ENCODE results near the gene ALK.
A peak's percentile ranks its signal among the peaks of the same experiment; 100 is the strongest.

Gene ALK

DNA sequence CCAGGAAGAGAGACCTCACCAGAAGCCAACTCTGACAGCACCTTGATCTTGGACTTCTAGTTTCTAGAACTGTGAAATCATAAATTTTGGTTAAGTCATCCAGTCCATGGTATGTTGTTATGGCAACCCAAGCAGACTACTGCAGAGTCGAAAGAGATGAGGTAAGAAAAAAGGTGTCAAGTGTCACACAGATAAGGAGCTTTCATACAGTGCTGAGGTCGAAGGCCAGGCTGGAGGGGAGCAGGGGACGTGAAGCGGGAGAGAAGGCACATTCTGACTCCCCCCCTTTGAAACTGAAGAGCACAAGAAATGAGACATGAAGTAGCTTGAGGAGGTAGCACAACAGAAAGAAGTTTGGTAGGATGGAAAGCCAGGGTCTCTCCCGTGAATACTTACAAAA, 110.4 kb downstream of the ALK start (continued):
- TF ChIP-seq, protein P1, sequence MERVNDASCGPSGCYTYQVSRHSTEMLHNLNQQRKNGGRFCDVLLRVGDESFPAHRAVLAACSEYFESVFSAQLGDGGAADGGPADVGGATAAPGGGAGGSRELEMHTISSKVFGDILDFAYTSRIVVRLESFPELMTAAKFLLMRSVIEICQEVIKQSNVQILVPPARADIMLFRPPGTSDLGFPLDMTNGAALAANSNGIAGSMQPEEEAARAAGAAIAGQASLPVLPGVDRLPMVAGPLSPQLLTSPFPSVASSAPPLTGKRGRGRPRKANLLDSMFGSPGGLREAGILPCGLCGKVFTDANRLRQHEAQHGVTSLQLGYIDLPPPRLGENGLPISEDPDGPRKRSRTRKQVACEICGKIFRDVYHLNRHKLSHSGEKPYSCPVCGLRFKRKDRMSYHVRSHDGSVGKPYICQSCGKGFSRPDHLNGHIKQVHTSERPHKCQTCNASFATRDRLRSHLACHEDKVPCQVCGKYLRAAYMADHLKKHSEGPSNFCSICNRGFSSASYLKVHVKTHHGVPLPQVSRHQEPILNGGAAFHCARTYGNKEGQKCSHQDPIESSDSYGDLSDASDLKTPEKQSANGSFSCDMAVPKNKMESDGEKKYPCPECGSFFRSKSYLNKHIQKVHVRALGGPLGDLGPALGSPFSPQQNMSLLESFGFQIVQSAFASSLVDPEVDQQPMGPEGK (tag by site-specific recombination; IDR thresholded peaks at IDR 0.05) = no peak; the same call in 1 of the 2 replicates
- no peak for TF ChIP-seq ZNF37A (tag by site-specific recombination; IDR thresholded peaks at IDR 0.05)
- TF ChIP-seq, protein P2, sequence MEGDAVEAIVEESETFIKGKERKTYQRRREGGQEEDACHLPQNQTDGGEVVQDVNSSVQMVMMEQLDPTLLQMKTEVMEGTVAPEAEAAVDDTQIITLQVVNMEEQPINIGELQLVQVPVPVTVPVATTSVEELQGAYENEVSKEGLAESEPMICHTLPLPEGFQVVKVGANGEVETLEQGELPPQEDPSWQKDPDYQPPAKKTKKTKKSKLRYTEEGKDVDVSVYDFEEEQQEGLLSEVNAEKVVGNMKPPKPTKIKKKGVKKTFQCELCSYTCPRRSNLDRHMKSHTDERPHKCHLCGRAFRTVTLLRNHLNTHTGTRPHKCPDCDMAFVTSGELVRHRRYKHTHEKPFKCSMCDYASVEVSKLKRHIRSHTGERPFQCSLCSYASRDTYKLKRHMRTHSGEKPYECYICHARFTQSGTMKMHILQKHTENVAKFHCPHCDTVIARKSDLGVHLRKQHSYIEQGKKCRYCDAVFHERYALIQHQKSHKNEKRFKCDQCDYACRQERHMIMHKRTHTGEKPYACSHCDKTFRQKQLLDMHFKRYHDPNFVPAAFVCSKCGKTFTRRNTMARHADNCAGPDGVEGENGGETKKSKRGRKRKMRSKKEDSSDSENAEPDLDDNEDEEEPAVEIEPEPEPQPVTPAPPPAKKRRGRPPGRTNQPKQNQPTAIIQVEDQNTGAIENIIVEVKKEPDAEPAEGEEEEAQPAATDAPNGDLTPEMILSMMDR (tag by site-specific recombination; IDR thresholded peaks at IDR 0.05) = no peak
- TF ChIP-seq ZNF624 (tag by site-specific recombination; IDR thresholded peaks at IDR 0.05) = no peak
- TF ChIP-seq GLIS2 (tag by site-specific recombination; IDR thresholded peaks at IDR 0.05) = no peak
- TF ChIP-seq ZNF133 (tag by site-specific recombination; IDR thresholded peaks at IDR 0.05) = no peak
- TF ChIP-seq ZNF391 (tag by site-specific recombination; IDR thresholded peaks at IDR 0.05; ENCODE audit: borderline replicate concordance, low read depth) = no peak
- no peak for TF ChIP-seq ZFHX2 (tag by site-specific recombination; conservative IDR thresholded peaks at IDR 0.05)
- TF ChIP-seq HOXC10 (CRISPR knock-in tag; IDR thresholded peaks at IDR 0.05) = no peak
- TF ChIP-seq ZNF416 (tag by site-specific recombination; IDR thresholded peaks at IDR 0.05) = no peak
- TF ChIP-seq ZNF214 (tag by site-specific recombination; IDR thresholded peaks at IDR 0.05; ENCODE audit: borderline replicate concordance) = no peak
- TF ChIP-seq ZNF266 (tag by site-specific recombination; IDR thresholded peaks at IDR 0.05; ENCODE audit: low read depth) = no peak
- no peak for TF ChIP-seq KLF10 (tag by site-specific recombination; IDR thresholded peaks at IDR 0.05)
- TF ChIP-seq, protein P3, sequence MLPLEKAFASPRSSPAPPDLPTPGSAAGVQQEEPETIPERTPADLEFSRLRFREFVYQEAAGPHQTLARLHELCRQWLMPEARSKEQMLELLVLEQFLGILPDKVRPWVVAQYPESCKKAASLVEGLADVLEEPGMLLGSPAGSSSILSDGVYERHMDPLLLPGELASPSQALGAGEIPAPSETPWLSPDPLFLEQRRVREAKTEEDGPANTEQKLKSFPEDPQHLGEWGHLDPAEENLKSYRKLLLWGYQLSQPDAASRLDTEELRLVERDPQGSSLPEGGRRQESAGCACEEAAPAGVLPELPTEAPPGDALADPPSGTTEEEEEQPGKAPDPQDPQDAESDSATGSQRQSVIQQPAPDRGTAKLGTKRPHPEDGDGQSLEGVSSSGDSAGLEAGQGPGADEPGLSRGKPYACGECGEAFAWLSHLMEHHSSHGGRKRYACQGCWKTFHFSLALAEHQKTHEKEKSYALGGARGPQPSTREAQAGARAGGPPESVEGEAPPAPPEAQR (tag by site-specific recombination; IDR thresholded peaks at IDR 0.05) = no peak
- TF ChIP-seq, protein P4, sequence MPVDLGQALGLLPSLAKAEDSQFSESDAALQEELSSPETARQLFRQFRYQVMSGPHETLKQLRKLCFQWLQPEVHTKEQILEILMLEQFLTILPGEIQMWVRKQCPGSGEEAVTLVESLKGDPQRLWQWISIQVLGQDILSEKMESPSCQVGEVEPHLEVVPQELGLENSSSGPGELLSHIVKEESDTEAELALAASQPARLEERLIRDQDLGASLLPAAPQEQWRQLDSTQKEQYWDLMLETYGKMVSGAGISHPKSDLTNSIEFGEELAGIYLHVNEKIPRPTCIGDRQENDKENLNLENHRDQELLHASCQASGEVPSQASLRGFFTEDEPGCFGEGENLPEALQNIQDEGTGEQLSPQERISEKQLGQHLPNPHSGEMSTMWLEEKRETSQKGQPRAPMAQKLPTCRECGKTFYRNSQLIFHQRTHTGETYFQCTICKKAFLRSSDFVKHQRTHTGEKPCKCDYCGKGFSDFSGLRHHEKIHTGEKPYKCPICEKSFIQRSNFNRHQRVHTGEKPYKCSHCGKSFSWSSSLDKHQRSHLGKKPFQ (tag by site-specific recombination; IDR thresholded peaks at IDR 0.05) = no peak
- TF ChIP-seq, protein P5, sequence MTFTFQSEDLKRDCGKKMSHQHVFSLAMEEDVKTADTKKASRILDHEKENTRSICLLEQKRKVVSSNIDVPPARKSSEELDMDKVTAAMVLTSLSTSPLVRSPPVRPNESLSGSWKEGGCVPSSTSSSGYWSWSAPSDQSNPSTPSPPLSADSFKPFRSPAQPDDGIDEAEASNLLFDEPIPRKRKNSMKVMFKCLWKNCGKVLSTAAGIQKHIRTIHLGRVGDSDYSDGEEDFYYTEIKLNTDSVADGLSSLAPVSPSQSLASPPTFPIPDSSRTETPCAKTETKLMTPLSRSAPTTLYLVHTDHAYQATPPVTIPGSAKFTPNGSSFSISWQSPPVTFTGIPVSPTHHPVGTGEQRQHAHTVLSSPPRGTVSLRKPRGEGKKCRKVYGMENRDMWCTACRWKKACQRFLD (tag by site-specific recombination; IDR thresholded peaks at IDR 0.05) = no peak
- TF ChIP-seq, protein P6, sequence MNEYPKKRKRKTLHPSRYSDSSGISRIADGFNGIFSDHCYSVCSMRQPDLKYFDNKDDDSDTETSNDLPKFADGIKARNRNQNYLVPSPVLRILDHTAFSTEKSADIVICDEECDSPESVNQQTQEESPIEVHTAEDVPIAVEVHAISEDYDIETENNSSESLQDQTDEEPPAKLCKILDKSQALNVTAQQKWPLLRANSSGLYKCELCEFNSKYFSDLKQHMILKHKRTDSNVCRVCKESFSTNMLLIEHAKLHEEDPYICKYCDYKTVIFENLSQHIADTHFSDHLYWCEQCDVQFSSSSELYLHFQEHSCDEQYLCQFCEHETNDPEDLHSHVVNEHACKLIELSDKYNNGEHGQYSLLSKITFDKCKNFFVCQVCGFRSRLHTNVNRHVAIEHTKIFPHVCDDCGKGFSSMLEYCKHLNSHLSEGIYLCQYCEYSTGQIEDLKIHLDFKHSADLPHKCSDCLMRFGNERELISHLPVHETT (tag by site-specific recombination; IDR thresholded peaks at IDR 0.05) = no peak
- no peak for TF ChIP-seq ZNF707 (tag by site-specific recombination; IDR thresholded peaks at IDR 0.05)
- TF ChIP-seq ZNF658 (tag by site-specific recombination; IDR thresholded peaks at IDR 0.05) = no peak
- TF ChIP-seq SP3 (tag by site-specific recombination; IDR thresholded peaks at IDR 0.05) = no peak
- TF ChIP-seq ZNF202 (tag by site-specific recombination; IDR thresholded peaks at IDR 0.05; ENCODE audit: borderline replicate concordance) = no peak
- TF ChIP-seq YY1 (tag by site-specific recombination; IDR thresholded peaks at IDR 0.05) = no peak
- TF ChIP-seq OSR2 (tag by site-specific recombination; IDR thresholded peaks at IDR 0.05) = peak; percentile 34; the same call in 1 of the 2 replicates
- no peak for TF ChIP-seq ZNF404 (tag by site-specific recombination; IDR thresholded peaks at IDR 0.05)
- TF ChIP-seq ZNF510 (tag by site-specific recombination; IDR thresholded peaks at IDR 0.05; ENCODE audit: insufficient replicate concordance) = no peak
- TF ChIP-seq ZNF629 (tag by site-specific recombination; IDR thresholded peaks at IDR 0.05) = peak; percentile 65; the same call in 1 of the 2 replicates
- no peak for TF ChIP-seq KLF1 (tag by site-specific recombination; IDR thresholded peaks at IDR 0.05)
- TF ChIP-seq ZNF558 (tag by site-specific recombination; IDR thresholded peaks at IDR 0.05) = no peak
- TF ChIP-seq, protein P7, sequence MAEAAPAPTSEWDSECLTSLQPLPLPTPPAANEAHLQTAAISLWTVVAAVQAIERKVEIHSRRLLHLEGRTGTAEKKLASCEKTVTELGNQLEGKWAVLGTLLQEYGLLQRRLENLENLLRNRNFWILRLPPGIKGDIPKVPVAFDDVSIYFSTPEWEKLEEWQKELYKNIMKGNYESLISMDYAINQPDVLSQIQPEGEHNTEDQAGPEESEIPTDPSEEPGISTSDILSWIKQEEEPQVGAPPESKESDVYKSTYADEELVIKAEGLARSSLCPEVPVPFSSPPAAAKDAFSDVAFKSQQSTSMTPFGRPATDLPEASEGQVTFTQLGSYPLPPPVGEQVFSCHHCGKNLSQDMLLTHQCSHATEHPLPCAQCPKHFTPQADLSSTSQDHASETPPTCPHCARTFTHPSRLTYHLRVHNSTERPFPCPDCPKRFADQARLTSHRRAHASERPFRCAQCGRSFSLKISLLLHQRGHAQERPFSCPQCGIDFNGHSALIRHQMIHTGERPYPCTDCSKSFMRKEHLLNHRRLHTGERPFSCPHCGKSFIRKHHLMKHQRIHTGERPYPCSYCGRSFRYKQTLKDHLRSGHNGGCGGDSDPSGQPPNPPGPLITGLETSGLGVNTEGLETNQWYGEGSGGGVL (tag by site-specific recombination; IDR thresholded peaks at IDR 0.05) = peak; percentile 80

Data from HEK293 (cell line).